LHCN-M2 (cell line): ENCODE data around the gene MYRFL. TPM values are rescaled to one million over a fixed set of nuclear protein-coding genes. Genes with fewer than 3 reads are reported as not detected.

Experiments used
- total RNA-seq: library from RNA; depleted of rRNA; stranded (reverse); fragments of >200 nt; gene quantifications from 2 replicates; pipeline ENCODE4 v1.2.3, GENCODE V29; 2014; rRNA removed

MYRFL gene
- total RNA-seq, 1 experiment from 2014 or later, result not detected

Other genes starting within 250 kb of the MYRFL start
- 338 and 371 TPM in 2 replicates for gene CCT2, start 239.8 kb upstream of the MYRFL start, total RNA-seq
- gene LRRC10, start 214.3 kb upstream of the MYRFL start, total RNA-seq, result not detected in 2 replicates
- 1.0 and 2.4 TPM in 2 replicates for gene BEST3, start 125.9 kb upstream of the MYRFL start, total RNA-seq
- 8.3 and 16.5 TPM in 2 replicates for gene RAB3IP, start 86.4 kb upstream of the MYRFL start, total RNA-seq